HEK293 (cell line): ENCODE measurements around the gene TXNDC11.

Source experiments
- CTCF ChIA-PET: fragments of 350-600 bp; formaldehyde crosslinking; extraction: SDS; loops from one replicate; lab custom pipeline; 2021; ENCODE audit warnings: antibody characterized with exemption; lab: Yijun Ruan, JAX
- POLR2A ChIA-PET: fragments of 300-600 bp; formaldehyde crosslinking; extraction: SDS; loops from one replicate; lab custom pipeline; 2020; ENCODE audit warnings: antibody characterized with exemption, inconsistent platforms; lab: Yijun Ruan, JAX
- H3K27ac ChIP-seq: fragments of 200-500 bp; sonication (Bioruptor generic); 2 replicates; pipeline ENCODE4 v1.5.1; 2014; ENCODE audit warnings: low read depth, low read length, control low read depth, inconsistent platforms; ENCODE audit errors: extremely low read depth
- H3K36me3 ChIP-seq, 2 experiments: fragments of 200-500 bp in 1 of 2; sonication (Bioruptor generic) in 1 of 2; 1 replicate in 1 of 2; 2 replicates in 1 of 2; pipeline ENCODE4 v1.5.1; 2014 to 2017; ENCODE audit warnings: inconsistent platforms in 2 of 2, low read length in 2 of 2; ENCODE audit not compliant: control insufficient read depth in 2 of 2, insufficient read depth in 1 of 2
- H3K4me1 ChIP-seq: fragments of 200-500 bp; sonication (Bioruptor generic); 2 replicates; pipeline ENCODE4 v1.5.1; 2014; ENCODE audit warnings: mild to moderate bottlenecking, low read length, inconsistent platforms; ENCODE audit not compliant: control insufficient read depth, insufficient read depth
- H3K4me3 ChIP-seq: 2 replicates; pipeline ENCODE4 v1.5.1; 2011; ENCODE audit warnings: low read depth, mild to moderate bottlenecking, control low read depth, low read length, moderate library complexity
- H3K9me3 ChIP-seq: fragments of 200-500 bp; sonication (Bioruptor generic); 2 replicates; pipeline ENCODE4 v1.5.1; 2014; ENCODE audit warnings: low read depth, low read length, inconsistent platforms; ENCODE audit not compliant: control insufficient read depth, insufficient read depth
- ATF2 ChIP-seq: fragments of 450-650 bp; formaldehyde crosslinking; IDR thresholded peaks from 2 replicates; pipeline ENCODE4 v1.5.1; 2016; ENCODE audit warnings: missing biosample characterization, missing genetic modification characterization, low read depth
- BCL11A ChIP-seq: fragments of 450-650 bp; formaldehyde crosslinking; IDR thresholded peaks from 2 replicates; pipeline ENCODE4 v1.5.1; 2016; ENCODE audit warnings: low read depth, missing biosample characterization, missing genetic modification characterization
- BCL11B ChIP-seq: fragments of 450-650 bp; formaldehyde crosslinking; IDR thresholded peaks from 2 replicates; pipeline ENCODE4 v1.5.1; 2016; ENCODE audit warnings: low read depth, missing biosample characterization, missing genetic modification characterization
- EGR2 ChIP-seq: fragments of 450-650 bp; formaldehyde crosslinking; IDR thresholded peaks from 2 replicates; pipeline ENCODE4 v1.5.1; 2016; ENCODE audit warnings: low read depth, missing biosample characterization, missing genetic modification characterization
- GLIS2 ChIP-seq: fragments of 450-650 bp; formaldehyde crosslinking; IDR thresholded peaks from 2 replicates; pipeline ENCODE4 v1.5.1; 2016; ENCODE audit warnings: missing biosample characterization, missing genetic modification characterization
- KLF7 ChIP-seq: fragments of 450-650 bp; formaldehyde crosslinking; IDR thresholded peaks from 2 replicates; pipeline ENCODE4 v1.5.1; 2016; ENCODE audit warnings: missing biosample characterization, missing genetic modification characterization, borderline replicate concordance
- MZF1 ChIP-seq: fragments of 450-650 bp; formaldehyde crosslinking; IDR thresholded peaks from 2 replicates; pipeline ENCODE4 v1.5.1; 2017; ENCODE audit warnings: missing biosample characterization, missing genetic modification characterization, borderline replicate concordance
- OVOL3 ChIP-seq: fragments of 450-650 bp; formaldehyde crosslinking; IDR thresholded peaks from 2 replicates; pipeline ENCODE4 v1.5.1; 2016; ENCODE audit warnings: missing biosample characterization, missing genetic modification characterization
- PRDM4 ChIP-seq: fragments of 450-650 bp; formaldehyde crosslinking; IDR thresholded peaks from 2 replicates; pipeline ENCODE4 v1.5.1; 2017; ENCODE audit warnings: missing biosample characterization, missing genetic modification characterization
- TCF7L2 ChIP-seq: IDR thresholded peaks from 2 replicates; pipeline ENCODE4 v1.6.1; 2011; ENCODE audit warnings: low read depth, mild to moderate bottlenecking, inconsistent platforms, low read length, moderate library complexity, borderline replicate concordance
- ZBTB17 ChIP-seq: fragments of 450-650 bp; formaldehyde crosslinking; IDR thresholded peaks from 2 replicates; pipeline ENCODE4 v1.5.1; 2016; ENCODE audit warnings: missing biosample characterization, missing genetic modification characterization
- ZBTB8A ChIP-seq: fragments of 450-650 bp; formaldehyde crosslinking; IDR thresholded peaks from 2 replicates; pipeline ENCODE4 v1.5.1; 2016; ENCODE audit warnings: missing biosample characterization, missing genetic modification characterization
- ZEB2 ChIP-seq: fragments of 450-650 bp; formaldehyde crosslinking; IDR thresholded peaks from 2 replicates; pipeline ENCODE4 v1.5.1; 2016; ENCODE audit warnings: missing biosample characterization, missing genetic modification characterization
- ZFHX2 ChIP-seq: fragments of 450-650 bp; formaldehyde crosslinking; conservative IDR thresholded peaks from 2 replicates; pipeline ENCODE4 v1.5.1; 2016; ENCODE audit warnings: missing biosample characterization, missing genetic modification characterization
- ZFP37 ChIP-seq: fragments of 450-650 bp; formaldehyde crosslinking; IDR thresholded peaks from 2 replicates; pipeline ENCODE4 v1.5.1; 2016; ENCODE audit warnings: missing biosample characterization, missing genetic modification characterization
- ZIC2 ChIP-seq: fragments of 450-650 bp; formaldehyde crosslinking; IDR thresholded peaks from 2 replicates; pipeline ENCODE4 v1.5.1; 2016; ENCODE audit warnings: missing biosample characterization, missing genetic modification characterization
- ZNF132 ChIP-seq: fragments of 450-650 bp; formaldehyde crosslinking; IDR thresholded peaks from 2 replicates; pipeline ENCODE4 v1.5.1; 2017; ENCODE audit warnings: missing biosample characterization, missing genetic modification characterization, borderline replicate concordance
- ZNF223 ChIP-seq: fragments of 450-650 bp; formaldehyde crosslinking; IDR thresholded peaks from 2 replicates; pipeline ENCODE4 v1.5.1; 2016; ENCODE audit warnings: missing biosample characterization, missing genetic modification characterization
- ZNF24 ChIP-seq: fragments of 450-650 bp; formaldehyde crosslinking; IDR thresholded peaks from 2 replicates; pipeline ENCODE4 v1.5.1; 2016; ENCODE audit warnings: missing biosample characterization, missing genetic modification characterization
- ZNF26 ChIP-seq: fragments of 450-650 bp; formaldehyde crosslinking; IDR thresholded peaks from 2 replicates; pipeline ENCODE4 v1.5.1; 2016; ENCODE audit warnings: missing biosample characterization, missing genetic modification characterization
- ZNF394 ChIP-seq: fragments of 450-650 bp; formaldehyde crosslinking; IDR thresholded peaks from 2 replicates; pipeline ENCODE4 v1.5.1; 2016; ENCODE audit warnings: missing biosample characterization, missing genetic modification characterization, mild to moderate bottlenecking, moderate library complexity, borderline replicate concordance
- ZNF423 ChIP-seq: fragments of 450-650 bp; formaldehyde crosslinking; IDR thresholded peaks from 2 replicates; pipeline ENCODE4 v1.5.1; 2016; ENCODE audit warnings: missing biosample characterization, missing genetic modification characterization
- ZNF426 ChIP-seq: fragments of 450-650 bp; formaldehyde crosslinking; IDR thresholded peaks from 2 replicates; pipeline ENCODE4 v1.5.1; 2017; ENCODE audit warnings: missing biosample characterization, missing genetic modification characterization, mild to moderate bottlenecking, inconsistent platforms, moderate library complexity
- ZNF660 ChIP-seq: fragments of 450-650 bp; IDR thresholded peaks from 2 replicates; pipeline ENCODE4 v1.5.1; 2018; ENCODE audit warnings: missing biosample characterization, mild to moderate bottlenecking, missing genetic modification characterization
- ZNF843 ChIP-seq: fragments of 450-650 bp; formaldehyde crosslinking; IDR thresholded peaks from 2 replicates; pipeline ENCODE4 v1.5.1; 2016; ENCODE audit warnings: missing biosample characterization, missing genetic modification characterization
- ZXDB ChIP-seq: fragments of 450-650 bp; formaldehyde crosslinking; IDR thresholded peaks from 2 replicates; pipeline ENCODE4 v1.5.1; 2016; ENCODE audit warnings: missing biosample characterization, missing genetic modification characterization
- TF ChIP-seq, protein P1 (sequence below): fragments of 450-650 bp; formaldehyde crosslinking; IDR thresholded peaks from 2 replicates; pipeline ENCODE4; 2016; ENCODE audit warnings: missing biosample characterization, missing genetic modification characterization
- TF ChIP-seq, protein P2 (sequence below): fragments of 450-650 bp; formaldehyde crosslinking; IDR thresholded peaks from 2 replicates; pipeline ENCODE4 v1.5.1; 2016; ENCODE audit warnings: missing biosample characterization, missing genetic modification characterization

Gene TXNDC11

DNA sequence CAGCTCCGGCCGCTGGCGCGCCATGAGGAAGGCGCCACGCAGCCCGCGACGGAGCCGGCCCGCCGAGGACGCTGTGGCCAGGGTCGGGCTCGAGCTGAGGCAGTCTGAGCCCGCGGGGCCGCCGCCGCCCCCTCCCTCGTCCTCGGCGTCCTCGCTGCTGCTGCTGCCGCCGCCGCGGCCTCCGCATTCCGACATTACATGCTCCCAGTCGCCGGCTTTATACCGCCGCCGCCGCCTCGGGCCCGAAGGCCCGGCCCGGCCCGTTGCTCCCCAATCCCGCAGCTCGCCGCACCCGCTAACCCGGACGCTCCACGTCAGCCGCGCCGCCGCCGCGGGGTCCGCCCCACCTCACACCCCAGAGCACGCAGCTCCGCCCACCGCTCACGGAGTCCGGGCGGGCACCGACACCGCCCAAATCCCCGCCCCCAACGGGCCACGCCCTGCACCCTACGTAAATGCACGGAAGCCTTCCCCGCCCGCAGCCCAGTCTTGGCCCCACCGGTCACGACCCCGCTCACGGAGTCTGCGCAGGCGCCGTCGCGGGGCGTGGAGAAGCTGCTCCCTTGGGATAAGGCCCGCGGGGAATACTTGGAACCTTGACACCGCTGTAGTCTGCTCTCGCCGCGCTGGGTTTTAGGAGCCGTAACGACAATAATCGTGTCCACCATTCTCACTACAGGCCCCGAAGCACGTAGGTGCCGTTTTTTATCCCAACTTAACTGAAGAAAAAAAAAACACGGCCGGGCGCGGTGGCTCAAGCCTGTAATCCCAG lies at the start of gene TXNDC11 (continued):
- peak; percentile 93 for TF ChIP-seq ZNF394
- TF ChIP-seq MZF1 (tag by site-specific recombination): peak; percentile 30; the same call in 1 of the 2 replicates
- no peak for TF ChIP-seq ZNF132 (tag by site-specific recombination)
- TF ChIP-seq ZBTB8A: peak; percentile 96
- no peak for TF ChIP-seq TCF7L2
- TF ChIP-seq GLIS2 (tag by site-specific recombination): peak; percentile 90
- peak; percentile 14; the same call in 1 of the 2 replicates for TF ChIP-seq ZNF843 (tag by site-specific recombination)
- TF ChIP-seq BCL11A (tag by site-specific recombination): peak; percentile 80; the same call in 1 of the 2 replicates
- TF ChIP-seq ZIC2: 0 out of 2 replicates have a peak, but pooled peaks have one; percentile 5
- TF ChIP-seq ZNF26 (tag by site-specific recombination): no peak
- TF ChIP-seq ZFHX2 (tag by site-specific recombination): peak; percentile 85
- TF ChIP-seq ZNF426 (tag by site-specific recombination): no peak
- peak; percentile 95 for TF ChIP-seq ZEB2 (tag by site-specific recombination)
- peak; percentile 82 for TF ChIP-seq EGR2 (tag by site-specific recombination)
- TF ChIP-seq BCL11B (tag by site-specific recombination): peak; percentile 96; the same call in 1 of the 2 replicates
- TF ChIP-seq KLF7 (tag by site-specific recombination): peak; percentile 90
- TF ChIP-seq OVOL3 (tag by site-specific recombination): 0 out of 2 replicates have a peak, but pooled peaks have one; percentile 66
- TF ChIP-seq ZNF423: peak; percentile 95
- peak; percentile 61 for TF ChIP-seq ZXDB (tag by site-specific recombination)
- no peak for TF ChIP-seq ZNF223
- peak; percentile 42; the same call in 1 of the 2 replicates for TF ChIP-seq ZBTB17
- TF ChIP-seq ZNF24: peak; percentile 43; the same call in 1 of the 2 replicates

- ChIA-PET CTCF (interaction anchor here (0.6 kb wide), 2 partner anchors 96 to 420 kb away, joined by 3 to 7 read pairs; no protein-coding TSS in a partner anchor), POLR2A (interaction anchor here (1.1 to 1.2 kb wide), 2 partner anchors 19 to 49 kb away, joined by 3 read pairs; partner anchors contain the start of gene TXNDC11)
- Histone ChIP-seq H3K9me3 (no peaks in the 10 kb centered on the region), H3K27ac (no peak overlapping the region), H3K36me3 (peaks cover 3 to 16% of the 10 kb centered on the region in 2 experiments; a peak in 2 of 3 replicates), H3K4me1 (peaks cover 17% of the 10 kb centered on the region), H3K4me3 (no peak overlapping the region)
- TF ChIP-seq ZNF660 (tag by site-specific recombination): no peak
- TF ChIP-seq ATF2 (tag by site-specific recombination): no peak
- TF ChIP-seq, protein P1, sequence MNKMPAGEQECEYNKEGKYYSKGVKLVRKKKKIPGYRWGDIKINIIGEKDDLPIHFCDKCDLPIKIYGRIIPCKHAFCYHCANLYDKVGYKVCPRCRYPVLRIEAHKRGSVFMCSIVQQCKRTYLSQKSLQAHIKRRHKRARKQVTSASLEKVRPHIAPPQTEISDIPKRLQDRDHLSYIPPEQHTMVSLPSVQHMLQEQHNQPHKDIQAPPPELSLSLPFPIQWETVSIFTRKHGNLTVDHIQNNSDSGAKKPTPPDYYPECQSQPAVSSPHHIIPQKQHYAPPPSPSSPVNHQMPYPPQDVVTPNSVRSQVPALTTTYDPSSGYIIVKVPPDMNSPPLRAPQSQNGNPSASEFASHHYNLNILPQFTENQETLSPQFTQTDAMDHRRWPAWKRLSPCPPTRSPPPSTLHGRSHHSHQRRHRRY (tag by site-specific recombination): no peak
- TF ChIP-seq ZNF223: no peak
- TF ChIP-seq ZFP37 (tag by site-specific recombination): no peak
- TF ChIP-seq PRDM4: no peak
- TF ChIP-seq, protein P2, sequence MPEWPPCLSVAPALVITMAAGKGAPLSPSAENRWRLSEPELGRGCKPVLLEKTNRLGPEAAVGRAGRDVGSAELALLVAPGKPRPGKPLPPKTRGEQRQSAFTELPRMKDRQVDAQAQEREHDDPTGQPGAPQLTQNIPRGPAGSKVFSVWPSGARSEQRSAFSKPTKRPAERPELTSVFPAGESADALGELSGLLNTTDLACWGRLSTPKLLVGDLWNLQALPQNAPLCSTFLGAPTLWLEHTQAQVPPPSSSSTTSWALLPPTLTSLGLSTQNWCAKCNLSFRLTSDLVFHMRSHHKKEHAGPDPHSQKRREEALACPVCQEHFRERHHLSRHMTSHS (tag by site-specific recombination): no peak
Observed at GRCh38 chr16:11791144-11791828, 48.6 kb upstream of the TXNDC11 start.
